WTC11 (cell line): ENCODE measurements around the gene RAP1GAP. TPM values are rescaled to one million over a fixed set of nuclear protein-coding genes. Genes with fewer than 3 reads are reported as not detected.

ENCODE experiments used
- ATAC-seq: fragments of 200-7000 bp; cut with Tn5 transposase; 2 replicates; pipeline ENCODE4 v1.10.0; 2021; ENCODE audit warnings: mild to moderate bottlenecking, moderate library complexity
- CTCF ChIA-PET: fragments of 300-600 bp; sonication (Branson Sonifier 250); formaldehyde crosslinking; loops from one replicate; lab custom pipeline; 2021; ENCODE audit warnings: antibody characterized with exemption; lab: Charles Lee
- POLR2A ChIA-PET: fragments of 350-600 bp; sonication (Branson Sonifier 250); formaldehyde crosslinking; loops from one replicate; lab custom pipeline; 2021; ENCODE audit warnings: antibody characterized with exemption; lab: Charles Lee
- DNase-seq: peaks from one replicate; pipeline ENCODE4 v3.0.0; 2021; ENCODE audit warnings: low spot score
- H3K27ac Mint-ChIP-seq: 2 replicates; pipeline ENCODE4 v1.8.0; 2021; ENCODE audit warnings: mixed read lengths
- H3K27me3 Mint-ChIP-seq: 2 replicates; pipeline ENCODE4 v1.8.0; 2021; ENCODE audit warnings: low read depth, mild to moderate bottlenecking, moderate library complexity, mixed read lengths
- H3K36me3 Mint-ChIP-seq: 2 replicates; pipeline ENCODE4 v1.8.0; 2021; ENCODE audit warnings: mixed read lengths
- H3K4me1 Mint-ChIP-seq: 2 replicates; pipeline ENCODE4 v1.8.0; 2022; ENCODE audit warnings: mixed read lengths
- H3K4me3 Mint-ChIP-seq: 2 replicates; pipeline ENCODE4 v1.8.0; 2021; ENCODE audit warnings: mild to moderate bottlenecking, moderate library complexity, mixed read lengths
- H3K9me3 Mint-ChIP-seq: 2 replicates; pipeline ENCODE4 v1.8.0; 2021; ENCODE audit warnings: mixed read lengths
- CREB1 ChIP-seq: sonication (generic); formaldehyde crosslinking; IDR thresholded peaks from 2 replicates; pipeline ENCODE4 v1.8.0; 2023; ENCODE audit warnings: mild to moderate bottlenecking, missing genetic modification reagents
- FOXK1 ChIP-seq: sonication (generic); formaldehyde crosslinking; IDR thresholded peaks from 2 replicates; pipeline ENCODE4 v1.8.0; 2022; ENCODE audit warnings: mild to moderate bottlenecking, moderate library complexity, missing genetic modification reagents
- GRHL2 ChIP-seq: fragments of 250-450 bp; sonication (Bioruptor Pico); IDR thresholded peaks from 2 replicates; pipeline ENCODE4 v1.8.0; 2022; ENCODE audit warnings: mild to moderate bottlenecking, moderate library complexity; ENCODE audit not compliant: insufficient replicate concordance, severe bottlenecking
- HMGA2 ChIP-seq: fragments of 250-450 bp; sonication (Bioruptor Pico); IDR thresholded peaks from 2 replicates; pipeline ENCODE4 v1.4.0; 2021; ENCODE audit warnings: mild to moderate bottlenecking, moderate library complexity
- HMGXB4 ChIP-seq: sonication (generic); formaldehyde crosslinking; IDR thresholded peaks from 2 replicates; pipeline ENCODE4 v1.8.1; 2023; ENCODE audit warnings: mild to moderate bottlenecking, moderate library complexity, missing genetic modification reagents
- IRF1 ChIP-seq: sonication (generic); formaldehyde crosslinking; IDR thresholded peaks from 2 replicates; pipeline ENCODE4 v1.8.0; 2023; ENCODE audit warnings: missing genetic modification reagents
- IRF2 ChIP-seq: sonication (generic); formaldehyde crosslinking; IDR thresholded peaks from 2 replicates; pipeline ENCODE4 v1.8.0; 2022; ENCODE audit warnings: low read depth, missing genetic modification reagents, borderline replicate concordance
- NR2C2 ChIP-seq: sonication (generic); formaldehyde crosslinking; IDR thresholded peaks from 2 replicates; pipeline ENCODE4 v1.8.0; 2022; ENCODE audit warnings: mild to moderate bottlenecking, missing genetic modification reagents
- SMAD3 ChIP-seq: sonication (generic); formaldehyde crosslinking; IDR thresholded peaks from 2 replicates; pipeline ENCODE4 v1.8.0; 2022; ENCODE audit warnings: missing genetic modification reagents, mild to moderate bottlenecking, borderline replicate concordance
- SOX15 ChIP-seq: fragments of 250-450 bp; sonication (Bioruptor Pico); IDR thresholded peaks from 2 replicates; pipeline ENCODE4 v1.9.0; 2021; ENCODE audit warnings: mild to moderate bottlenecking
- SP1 ChIP-seq: sonication (generic); formaldehyde crosslinking; conservative IDR thresholded peaks from 2 replicates; pipeline ENCODE4 v1.8.1; 2022; ENCODE audit warnings: missing genetic modification reagents
- TCF7 ChIP-seq: sonication (generic); formaldehyde crosslinking; IDR thresholded peaks from 2 replicates; pipeline ENCODE4 v1.8.0; 2022; ENCODE audit warnings: mild to moderate bottlenecking, low read depth, missing genetic modification reagents, moderate library complexity
- ZNF121 ChIP-seq: sonication (generic); formaldehyde crosslinking; IDR thresholded peaks from 2 replicates; pipeline ENCODE4 v1.8.0; 2023; ENCODE audit warnings: missing genetic modification reagents
- ZNF232 ChIP-seq: sonication (generic); formaldehyde crosslinking; IDR thresholded peaks from 2 replicates; pipeline ENCODE4 v1.8.0; 2022; ENCODE audit warnings: mild to moderate bottlenecking, missing genetic modification reagents
- ZNF532 ChIP-seq: fragments of 250-450 bp; sonication (Bioruptor Pico); IDR thresholded peaks from 2 replicates; pipeline ENCODE4 v1.9.0; 2021; ENCODE audit warnings: mild to moderate bottlenecking, borderline replicate concordance
- total RNA-seq: library from RNA; stranded (reverse); gene quantifications from 3 replicates; pipeline ENCODE4 v1.2.3, GENCODE V29; 2021
- TF ChIP-seq, protein P1 (sequence below): sonication (generic); formaldehyde crosslinking; IDR thresholded peaks from 2 replicates; pipeline ENCODE4 v1.8.0; 2022; ENCODE audit warnings: mild to moderate bottlenecking, missing genetic modification reagents
- TF ChIP-seq, protein P2 (sequence below): fragments of 250-450 bp; sonication (Bioruptor Pico); IDR thresholded peaks from 2 replicates; pipeline ENCODE4 v2.1.2; 2022; ENCODE audit warnings: mild to moderate bottlenecking, moderate library complexity
- TF ChIP-seq, protein P3 (sequence below): fragments of 250-450 bp; sonication (Bioruptor Pico); conservative IDR thresholded peaks from 2 replicates; pipeline ENCODE4 v1.9.0; 2021; ENCODE audit warnings: mild to moderate bottlenecking
- TF ChIP-seq, protein P4 (sequence below): sonication (generic); formaldehyde crosslinking; conservative IDR thresholded peaks from 2 replicates; pipeline ENCODE4 v1.8.1; 2022; ENCODE audit warnings: mild to moderate bottlenecking, missing genetic modification reagents

RAP1GAP gene
- total RNA-seq, 1 experiment from 2014 or later, result 7.6 TPM

DNA sequence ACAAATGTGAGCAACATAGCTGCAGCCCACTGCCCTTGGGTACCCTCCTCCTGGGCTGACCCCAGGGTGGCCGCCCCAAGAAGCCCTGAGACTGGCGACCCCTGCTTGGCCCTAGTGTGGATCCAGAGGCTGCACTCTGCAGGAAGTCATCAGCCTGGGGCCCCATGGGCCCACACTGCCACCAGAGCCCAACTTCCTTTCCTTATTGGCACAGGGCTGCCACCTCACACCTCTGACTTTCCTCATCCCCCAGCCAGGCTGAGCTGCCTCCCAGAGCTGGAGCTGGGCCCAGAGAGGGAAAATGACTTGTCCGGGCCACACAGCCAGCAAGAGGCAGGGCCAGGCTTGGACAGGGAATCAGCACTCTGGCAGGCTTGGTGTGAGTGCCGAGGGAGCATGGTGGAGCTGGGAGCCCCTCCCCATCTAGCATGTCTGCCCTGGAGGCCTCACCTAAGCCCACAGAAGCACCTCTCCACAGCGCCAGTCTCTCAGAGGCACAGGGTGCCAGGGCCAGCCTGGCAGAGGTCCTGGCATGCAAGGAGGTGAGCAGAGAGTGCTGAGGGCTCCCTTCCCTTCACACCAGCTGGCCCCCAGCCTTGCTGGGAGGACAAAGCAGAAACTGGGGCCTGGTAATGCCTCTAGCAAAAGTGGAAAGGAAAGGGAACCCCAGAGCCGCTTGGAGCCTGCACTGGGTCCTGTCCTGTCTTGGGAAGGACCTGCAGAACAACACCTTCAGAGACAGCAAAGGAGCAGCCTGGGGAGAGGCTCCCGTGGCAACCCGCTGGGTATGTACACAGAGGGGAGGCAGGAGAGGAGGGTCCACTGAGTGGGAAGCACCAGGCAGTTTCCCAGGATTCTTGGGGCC, 3.2 kb downstream of the RAP1GAP start:
- no peaks in the 10 kb centered on the region for H3K36me3 Mint-ChIP-seq
- no peak overlapping the region for H3K4me3 Mint-ChIP-seq
- TF ChIP-seq ZNF121, result no peak
- TF ChIP-seq, protein P1, sequence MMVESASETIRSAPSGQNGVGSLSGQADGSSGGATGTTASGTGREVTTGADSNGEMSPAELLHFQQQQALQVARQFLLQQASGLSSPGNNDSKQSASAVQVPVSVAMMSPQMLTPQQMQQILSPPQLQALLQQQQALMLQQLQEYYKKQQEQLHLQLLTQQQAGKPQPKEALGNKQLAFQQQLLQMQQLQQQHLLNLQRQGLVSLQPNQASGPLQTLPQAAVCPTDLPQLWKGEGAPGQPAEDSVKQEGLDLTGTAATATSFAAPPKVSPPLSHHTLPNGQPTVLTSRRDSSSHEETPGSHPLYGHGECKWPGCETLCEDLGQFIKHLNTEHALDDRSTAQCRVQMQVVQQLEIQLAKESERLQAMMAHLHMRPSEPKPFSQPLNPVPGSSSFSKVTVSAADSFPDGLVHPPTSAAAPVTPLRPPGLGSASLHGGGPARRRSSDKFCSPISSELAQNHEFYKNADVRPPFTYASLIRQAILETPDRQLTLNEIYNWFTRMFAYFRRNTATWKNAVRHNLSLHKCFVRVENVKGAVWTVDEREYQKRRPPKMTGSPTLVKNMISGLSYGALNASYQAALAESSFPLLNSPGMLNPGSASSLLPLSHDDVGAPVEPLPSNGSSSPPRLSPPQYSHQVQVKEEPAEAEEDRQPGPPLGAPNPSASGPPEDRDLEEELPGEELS (CRISPR knock-in tag), result no peak
- no peak for TF ChIP-seq IRF2 (CRISPR knock-in tag)
- TF ChIP-seq, protein P2, sequence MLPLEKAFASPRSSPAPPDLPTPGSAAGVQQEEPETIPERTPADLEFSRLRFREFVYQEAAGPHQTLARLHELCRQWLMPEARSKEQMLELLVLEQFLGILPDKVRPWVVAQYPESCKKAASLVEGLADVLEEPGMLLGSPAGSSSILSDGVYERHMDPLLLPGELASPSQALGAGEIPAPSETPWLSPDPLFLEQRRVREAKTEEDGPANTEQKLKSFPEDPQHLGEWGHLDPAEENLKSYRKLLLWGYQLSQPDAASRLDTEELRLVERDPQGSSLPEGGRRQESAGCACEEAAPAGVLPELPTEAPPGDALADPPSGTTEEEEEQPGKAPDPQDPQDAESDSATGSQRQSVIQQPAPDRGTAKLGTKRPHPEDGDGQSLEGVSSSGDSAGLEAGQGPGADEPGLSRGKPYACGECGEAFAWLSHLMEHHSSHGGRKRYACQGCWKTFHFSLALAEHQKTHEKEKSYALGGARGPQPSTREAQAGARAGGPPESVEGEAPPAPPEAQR (CRISPR knock-in tag), result no peak
- TF ChIP-seq SOX15 (CRISPR knock-in tag), result no peak
- TF ChIP-seq, protein P3, sequence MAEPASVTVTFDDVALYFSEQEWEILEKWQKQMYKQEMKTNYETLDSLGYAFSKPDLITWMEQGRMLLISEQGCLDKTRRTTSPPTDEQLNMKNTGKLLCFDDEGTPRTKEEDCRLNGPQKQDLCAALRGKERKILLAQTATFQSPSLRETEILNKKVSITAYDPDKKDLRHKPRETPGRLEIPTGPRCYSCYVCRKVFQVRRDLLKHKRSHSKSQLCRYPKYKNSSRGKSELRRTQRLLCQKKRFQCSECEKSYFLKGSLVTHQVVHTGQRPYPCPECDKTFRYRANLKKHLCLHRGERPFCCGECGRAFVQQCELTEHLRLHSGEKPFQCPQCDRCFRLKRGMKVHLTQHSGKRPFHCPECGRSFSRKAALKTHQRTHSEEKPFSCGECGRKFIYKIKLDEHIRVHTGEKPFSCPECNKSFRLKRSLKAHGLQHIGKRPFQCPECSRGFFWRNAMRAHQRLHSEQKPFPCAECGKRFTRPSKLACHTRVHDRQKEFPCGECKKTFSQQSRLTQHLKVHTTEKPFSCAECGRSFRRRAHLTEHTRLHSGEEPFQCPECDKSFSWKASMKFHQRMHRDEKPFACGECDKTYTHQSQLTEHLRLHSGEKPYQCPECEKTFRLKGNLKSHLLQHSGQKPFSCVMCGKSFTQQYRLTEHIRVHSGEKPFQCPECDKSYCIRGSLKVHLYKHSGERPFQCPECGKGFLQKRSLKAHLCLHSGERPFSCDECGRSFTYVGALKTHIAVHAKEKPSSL, result no peak
- TF ChIP-seq NR2C2, result no peak
- TF ChIP-seq IRF1 (CRISPR knock-in tag), result no peak
- no peak for TF ChIP-seq HMGXB4 (CRISPR knock-in tag)
- no peak for TF ChIP-seq SP1 (CRISPR knock-in tag)
- TF ChIP-seq HMGA2 (CRISPR knock-in tag), result no peak
- TF ChIP-seq, protein P4, sequence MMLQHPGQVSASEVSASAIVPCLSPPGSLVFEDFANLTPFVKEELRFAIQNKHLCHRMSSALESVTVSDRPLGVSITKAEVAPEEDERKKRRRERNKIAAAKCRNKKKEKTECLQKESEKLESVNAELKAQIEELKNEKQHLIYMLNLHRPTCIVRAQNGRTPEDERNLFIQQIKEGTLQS, result no peak
- TF ChIP-seq ZNF532 (CRISPR knock-in tag), result no peak
- TF ChIP-seq SMAD3, result no peak
- no peak for TF ChIP-seq FOXK1 (CRISPR knock-in tag)
- no peak for TF ChIP-seq ZNF232
- TF ChIP-seq GRHL2 (CRISPR knock-in tag), result no peak
- no peak for TF ChIP-seq TCF7 (CRISPR knock-in tag)
- no peak for TF ChIP-seq CREB1 (CRISPR knock-in tag)
- H3K27me3 Mint-ChIP-seq, result peaks cover 30% of the 10 kb centered on the region
- H3K9me3 Mint-ChIP-seq, result no peaks in the 10 kb centered on the region
- peaks cover 21% of the 10 kb centered on the region for H3K4me1 Mint-ChIP-seq
- CTCF ChIA-PET, result no interaction called here
- H3K27ac Mint-ChIP-seq, result no peak overlapping the region
- ATAC-seq (no peak), DNase-seq (no peak)
- POLR2A ChIA-PET, result no interaction called here
